ENCODE measurements around the gene CTDP1.
"Not testable (repeated sequence)": the region's sequence is repeated elsewhere in the genome, so short reads cannot be mapped to it uniquely, and the experiment has no call there.

The CTDP1 gene

GRCh38 chr18:79704631-79705030 lies 25.0 kb downstream of the CTDP1 start:
- DNase-seq = no peak

GRCh38 chr18:79705272-79705671 lies 25.7 kb downstream of the CTDP1 start:
- no peak for DNase-seq

GRCh38 chr18:79706006-79706405 lies 26.4 kb downstream of the CTDP1 start:
- DNase-seq = no peak

- no peak for DNase-seq
Measured at GRCh38 chr18:79706658-79707057, 27.1 kb downstream of the CTDP1 start.

- no peak for DNase-seq
Measured at GRCh38 chr18:79707239-79707638, 27.6 kb downstream of the CTDP1 start.

- DNase-seq = no peak
Measured at GRCh38 chr18:79707671-79708070, 28.1 kb downstream of the CTDP1 start.

GRCh38 chr18:79708412-79708811 lies 28.8 kb downstream of the CTDP1 start:
- DNase-seq = no peak

GRCh38 chr18:79712206-79712857 lies 32.7 kb downstream of the CTDP1 start:
- DNase-seq = no peak

- no peak for DNase-seq
Measured at GRCh38 chr18:79713341-79713740, 33.7 kb downstream of the CTDP1 start.

GRCh38 chr18:79714531-79715240 lies 35.1 kb downstream of the CTDP1 start:
- no peak for DNase-seq

GRCh38 chr18:79715280-79715679 lies 35.7 kb downstream of the CTDP1 start:
- no peak for DNase-seq

- DNase-seq = no peak
Measured at GRCh38 chr18:79717059-79717458, 37.5 kb downstream of the CTDP1 start.

- no peak for DNase-seq
Measured at GRCh38 chr18:79717555-79718074, 38.0 kb downstream of the CTDP1 start.

GRCh38 chr18:79718126-79718525 lies 38.5 kb downstream of the CTDP1 start:
- no peak for DNase-seq

GRCh38 chr18:79718878-79719477 lies 39.4 kb downstream of the CTDP1 start:
- DNase-seq = no peak

GRCh38 chr18:79719478-79720358 lies 40.1 kb downstream of the CTDP1 start:
- not testable (repeated sequence) for DNase-seq

GRCh38 chr18:79720359-79720733 lies 40.7 kb downstream of the CTDP1 start:
- no peak for DNase-seq

GRCh38 chr18:79723036-79723435 lies 43.4 kb downstream of the CTDP1 start:
- no peak for DNase-seq

GRCh38 chr18:79723628-79724027 lies 44.0 kb downstream of the CTDP1 start:
- no peak for DNase-seq

GRCh38 chr18:79724299-79725080 lies 44.9 kb downstream of the CTDP1 start:
- no peak for DNase-seq

- DNase-seq = no peak
Measured at GRCh38 chr18:79725486-79725885, 45.9 kb downstream of the CTDP1 start.

GRCh38 chr18:79726721-79727120 lies 47.1 kb downstream of the CTDP1 start:
- DNase-seq = no peak
